HG02973 (cell line): ENCODE results near the gene CDHR5.

ENCODE experiments used
- ATAC-seq: cut with Tn5 transposase; IDR thresholded peaks from one replicate; pipeline ENCODE4 v1.9.1; 2021; ENCODE audit warnings: moderate library complexity; ENCODE audit not compliant: unreplicated experiment

CDHR5 gene

DNA sequence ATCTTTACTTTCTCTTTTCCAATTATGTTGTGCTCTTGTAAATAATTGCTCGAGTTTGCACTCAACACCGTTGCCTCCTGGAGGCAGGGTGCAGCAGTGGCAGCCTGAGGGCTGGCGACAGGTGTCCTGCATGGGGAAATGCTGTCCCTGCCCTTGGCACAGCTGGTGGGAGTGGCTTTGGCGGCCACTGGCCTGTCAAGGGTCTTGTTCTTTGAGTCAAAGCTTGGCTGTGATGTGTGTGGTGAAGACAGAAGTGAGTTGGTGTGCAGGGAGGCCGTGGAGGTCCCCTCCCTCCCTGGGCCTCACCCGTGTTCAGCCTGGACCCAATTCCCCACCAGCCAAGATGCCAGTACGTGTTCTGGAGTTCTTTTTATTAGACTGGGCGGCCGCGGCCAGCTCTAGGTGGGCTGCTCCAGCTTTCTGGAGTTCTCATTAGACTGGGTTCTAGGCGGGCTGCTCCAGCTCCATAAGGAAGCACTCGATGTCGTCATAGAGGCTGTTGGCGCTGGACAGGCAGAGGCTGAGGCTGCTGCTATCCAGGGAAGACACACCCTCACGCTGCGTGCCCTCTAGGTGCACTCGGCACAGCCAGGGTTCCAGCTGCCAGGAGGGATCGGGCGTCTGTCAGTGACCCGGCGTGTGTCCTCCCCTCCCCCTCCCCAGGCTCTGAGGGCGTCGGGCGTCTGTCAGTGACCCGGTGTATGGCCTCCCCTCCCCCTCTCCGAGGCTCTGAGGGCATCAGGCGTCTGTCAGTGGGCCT lies 12.4 kb downstream of the CDHR5 start:
- no peak for ATAC-seq

- ATAC-seq, result no peak
Measured at GRCh38 chr11:611001-611996, 13.5 kb downstream of the CDHR5 start.

GRCh38 chr11:610146-610801 lies 14.5 kb downstream of the CDHR5 start:
- no peak for ATAC-seq

DNA sequence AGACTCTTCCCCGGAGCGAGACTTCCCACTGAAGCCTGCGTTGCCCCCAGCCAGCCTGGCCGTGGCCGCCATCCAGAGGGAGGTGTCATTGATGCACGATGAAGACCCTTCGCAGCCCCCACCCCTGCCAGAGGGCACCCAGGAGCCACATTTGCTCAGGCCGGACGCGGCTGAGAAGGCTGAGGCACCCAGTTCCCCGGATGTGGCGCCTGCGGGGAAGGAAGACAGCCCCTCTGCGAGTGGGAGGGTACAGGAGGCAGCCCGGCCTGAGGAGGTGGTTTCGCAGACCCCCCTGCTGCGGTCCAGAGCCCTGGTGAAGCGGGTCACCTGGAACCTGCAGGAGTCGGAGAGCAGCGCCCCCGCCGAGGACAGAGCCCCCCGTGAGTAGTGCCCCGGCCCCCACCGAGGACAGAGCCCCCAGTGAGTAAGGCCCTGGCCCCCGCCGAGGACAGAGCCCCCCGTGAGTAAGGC lies 15.4 kb downstream of the CDHR5 start:
- ATAC-seq, result no peak

GRCh38 chr11:608791-609251 lies 15.9 kb downstream of the CDHR5 start:
- no peak for ATAC-seq

DNA sequence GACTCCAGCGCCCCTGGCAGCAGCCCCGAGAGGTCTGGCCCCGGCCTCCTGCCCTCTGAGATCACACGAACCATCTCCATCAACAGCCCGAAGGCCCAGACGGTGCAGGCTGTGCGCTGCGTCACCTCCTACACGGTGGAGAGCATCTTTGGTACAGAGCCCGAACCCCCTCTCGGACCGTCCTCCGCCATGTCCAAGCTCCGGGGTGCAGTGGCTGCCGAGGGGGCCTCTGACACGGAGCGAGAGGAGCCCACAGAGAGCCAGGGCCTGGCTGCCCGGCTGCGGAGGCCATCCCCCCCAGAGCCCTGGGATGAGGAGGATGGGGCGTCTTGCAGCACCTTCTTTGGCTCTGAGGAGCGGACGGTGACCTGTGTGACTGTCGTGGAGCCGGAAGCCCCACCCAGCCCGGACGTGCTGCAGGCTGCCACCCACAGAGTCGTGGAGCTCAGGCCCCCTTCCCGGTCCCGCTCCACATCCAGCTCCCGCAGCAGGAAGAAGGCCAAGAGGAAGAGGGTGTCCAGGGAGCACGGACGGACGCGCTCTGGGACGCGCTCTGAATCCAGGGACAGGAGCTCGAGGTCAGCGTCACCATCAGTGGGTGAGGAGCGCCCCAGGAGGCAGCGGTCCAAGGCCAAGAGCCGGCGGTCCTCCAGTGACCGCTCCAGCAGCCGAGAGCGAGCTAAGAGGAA lies 16.6 kb downstream of the CDHR5 start:
- ATAC-seq, result no peak

- ATAC-seq, result no peak
Measured at GRCh38 chr11:607020-607780, 17.6 kb downstream of the CDHR5 start.

GRCh38 chr11:606245-606644 lies 18.5 kb downstream of the CDHR5 start:
- ATAC-seq, result no peak

DNA sequence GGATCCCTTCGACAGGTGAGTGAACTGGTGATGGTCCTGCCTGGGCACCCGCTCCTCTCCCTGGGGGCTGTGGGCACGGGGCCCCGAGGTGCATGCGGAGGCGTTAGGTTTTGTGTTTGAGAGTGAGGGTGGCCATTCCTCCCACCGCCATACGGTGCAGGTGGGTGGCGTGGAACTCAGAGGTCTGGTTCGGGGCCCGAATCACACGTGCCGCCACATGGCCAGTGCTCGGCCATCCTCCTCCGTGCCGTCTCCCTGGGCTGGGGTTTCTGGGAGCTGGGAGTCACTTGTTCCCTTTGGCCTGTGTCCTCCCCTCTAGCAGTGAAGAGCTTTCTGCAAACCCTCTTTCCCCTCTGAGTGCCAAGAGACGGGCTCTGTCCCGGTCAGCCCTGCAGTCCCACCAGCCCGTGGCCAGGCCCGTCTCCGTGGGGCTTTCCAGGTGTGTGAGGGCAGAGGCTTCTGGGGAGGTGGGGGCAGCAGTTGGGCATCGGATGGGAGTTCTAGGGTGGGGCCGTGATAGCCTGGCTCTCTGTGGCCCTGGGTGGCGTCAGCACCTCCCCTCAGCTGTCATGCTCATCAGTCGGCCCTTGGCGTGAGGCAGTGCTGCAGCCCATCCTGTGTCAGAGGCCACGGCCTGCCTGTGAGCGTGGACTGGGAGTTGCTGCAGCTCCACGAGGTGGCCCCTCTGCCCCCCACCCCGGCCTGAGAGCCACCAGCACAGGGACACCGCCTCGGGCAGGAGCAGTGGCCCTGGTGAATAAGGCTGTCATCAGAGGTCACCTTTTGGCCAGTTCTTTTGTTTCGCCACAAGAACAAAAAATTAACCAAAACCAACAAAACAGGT lies 19.2 kb downstream of the CDHR5 start:
- no peak for ATAC-seq

- ATAC-seq, result no peak
Measured at GRCh38 chr11:603154-603553, 21.6 kb downstream of the CDHR5 start.

DNA sequence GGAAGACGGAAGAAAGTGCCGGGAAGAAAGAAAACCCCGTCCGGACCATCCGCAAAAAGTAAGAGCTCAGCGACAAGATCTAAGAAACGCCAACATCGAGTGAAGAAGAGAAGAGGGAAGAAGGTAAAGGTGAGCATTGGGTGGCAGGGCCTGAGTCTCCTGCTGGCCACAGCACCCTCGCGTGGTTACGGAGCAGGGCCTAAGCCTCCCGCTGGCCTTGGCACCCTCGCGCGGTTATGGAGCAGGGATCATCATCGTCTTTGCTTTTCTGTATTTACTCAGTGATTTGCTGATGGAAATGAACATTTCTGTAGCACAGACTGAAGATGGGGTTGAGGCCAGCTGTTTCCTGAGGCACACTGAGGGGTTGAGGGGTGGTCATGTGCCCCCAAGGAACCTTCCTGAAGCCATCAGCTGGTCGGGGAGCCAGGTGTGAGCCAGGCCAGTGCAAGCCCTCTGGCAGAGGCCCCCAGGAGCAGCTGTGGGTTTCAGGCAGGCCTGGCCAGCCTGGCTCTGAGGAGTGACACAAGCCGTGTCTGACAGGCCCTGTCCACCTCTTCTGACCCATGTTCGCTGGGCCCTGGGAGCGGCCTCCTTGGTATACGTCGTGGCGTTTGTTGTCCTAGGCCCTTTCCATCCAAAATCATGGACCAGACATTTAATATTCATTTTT lies 23.0 kb downstream of the CDHR5 start:
- no peak for ATAC-seq

DNA sequence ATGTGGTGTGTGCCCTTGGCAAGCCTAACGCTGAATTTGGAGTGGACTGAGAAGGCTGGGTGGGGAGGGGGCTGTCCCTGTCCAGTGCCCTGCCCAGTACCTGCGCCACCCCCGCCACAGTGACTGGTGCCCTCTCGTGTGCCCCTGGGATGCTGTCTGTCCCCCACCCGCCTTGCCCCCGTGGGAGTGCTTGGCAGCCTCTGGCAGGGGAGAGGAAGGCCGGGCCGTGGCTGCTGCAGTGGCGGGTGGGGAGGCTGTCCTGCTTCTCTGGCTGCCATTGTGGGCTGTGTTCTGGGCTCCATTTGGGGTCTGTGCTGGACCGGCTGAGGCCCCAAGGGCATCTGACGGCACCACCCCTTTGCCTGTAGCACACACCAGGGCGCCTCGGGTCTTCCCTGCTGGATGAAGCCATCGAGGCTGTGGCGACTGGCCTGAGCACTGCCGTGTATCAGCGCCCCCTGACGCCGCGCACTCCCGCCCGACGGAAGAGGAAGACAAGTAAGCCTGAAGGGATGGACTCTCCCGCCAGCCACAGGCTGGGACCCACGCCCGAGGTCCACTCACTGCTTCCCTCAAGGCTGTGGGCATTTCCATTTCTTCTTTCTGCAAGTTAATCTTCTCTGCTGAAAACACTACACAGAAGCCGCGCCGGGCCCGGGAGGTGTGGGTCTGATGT lies 26.6 kb downstream of the CDHR5 start:
- ATAC-seq, result no peak

- ATAC-seq, result no peak
Measured at GRCh38 chr11:597166-597725, 27.5 kb downstream of the CDHR5 start.

- ATAC-seq, result no peak
Measured at GRCh38 chr11:596374-596773, 28.4 kb downstream of the CDHR5 start.

DNA sequence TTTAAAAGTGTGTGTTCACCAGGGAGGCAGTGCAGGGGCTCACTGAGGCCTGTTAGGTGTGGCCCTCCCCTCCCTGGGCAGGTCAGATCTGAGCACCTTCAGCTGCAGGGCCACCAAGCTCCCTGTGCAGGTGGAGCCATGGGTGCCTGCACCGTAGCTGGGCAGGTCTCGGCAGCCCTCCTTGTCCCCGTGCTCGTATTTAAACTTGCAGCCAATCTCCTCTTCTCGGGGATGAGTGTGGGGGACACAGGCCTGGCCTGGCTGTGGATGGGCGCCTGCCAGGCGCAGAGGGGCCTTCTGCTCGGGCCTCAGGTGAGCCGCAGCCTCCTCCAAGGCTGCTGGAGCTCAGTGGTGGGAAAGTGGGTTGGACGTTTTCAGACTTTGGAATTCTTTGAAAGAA lies 29.4 kb downstream of the CDHR5 start:
- ATAC-seq, result no peak

- no peak for ATAC-seq
Measured at GRCh38 chr11:593347-593746, 31.4 kb downstream of the CDHR5 start.

- no peak for ATAC-seq
Measured at GRCh38 chr11:592918-593317, 31.8 kb downstream of the CDHR5 start.

- ATAC-seq, result no peak
Measured at GRCh38 chr11:592501-592900, 32.3 kb downstream of the CDHR5 start.
